Cardiac muscle cell (in vitro differentiated cells and primary cell): Measurements from ENCODE around the gene XPNPEP1. TPM values are rescaled to one million over a fixed set of nuclear protein-coding genes. Genes with fewer than 3 reads are reported as not detected.

ENCODE experiments used
- DNase-seq, 2 donors: peaks; one replicate each; pipeline versions ENCODE4 v3.0.0 to v3.0.0-alpha.2; 2010 to 2017; ENCODE audit warnings: low read depth in 1 of 2, low spot score in 1 of 2
- H3K27ac ChIP-seq: fragments of 200-600 bp; sonication (generic); 2 replicates; pipeline ENCODE4 v1.5.1; 2016
- H3K27me3 ChIP-seq: fragments of 200-600 bp; sonication (generic); 2 replicates; pipeline ENCODE4 v1.6.0; 2016; ENCODE audit warnings: control low read depth
- H3K36me3 ChIP-seq: fragments of 200-600 bp; sonication (generic); 2 replicates; pipeline ENCODE4 v1.5.1; 2016; ENCODE audit warnings: control low read depth
- H3K4me1 ChIP-seq: fragments of 200-600 bp; sonication (generic); 2 replicates; pipeline ENCODE4 v1.8.1; 2017; ENCODE audit warnings: low read depth, mild to moderate bottlenecking, mixed run types
- H3K4me3 ChIP-seq: fragments of 200-600 bp; sonication (generic); 2 replicates; pipeline ENCODE4 v1.5.1; 2016; ENCODE audit warnings: mild to moderate bottlenecking
- H3K9me3 ChIP-seq: fragments of 200-600 bp; sonication (generic); 2 replicates; pipeline ENCODE4 v1.5.1; 2017; ENCODE audit warnings: low read depth, mild to moderate bottlenecking, control low read depth
- polyA plus RNA-seq: library from polyadenylated mRNA; unstranded; fragments of >200 nt; fragmentation: Nextera tagmentation; extraction: Ambion mirVana; gene quantifications from 2 replicates; pipeline ENCODE4 v1.2.1, GENCODE V29; 2016
- total RNA-seq: library from RNA; depleted of rRNA; stranded (reverse); fragments of >200 nt; gene quantifications from 2 replicates; pipeline ENCODE4 v1.2.3, GENCODE V29; 2016
- TF ChIP-seq, protein P1 (sequence below): IDR thresholded peaks from 2 replicates; pipeline ENCODE4 v1.5.1; 2012; ENCODE audit warnings: low read depth, mild to moderate bottlenecking, low read length

XPNPEP1 gene
- total and polyA plus RNA-seq, 2 experiments from 2014 or later = 68.1 to 114 TPM

DNA sequence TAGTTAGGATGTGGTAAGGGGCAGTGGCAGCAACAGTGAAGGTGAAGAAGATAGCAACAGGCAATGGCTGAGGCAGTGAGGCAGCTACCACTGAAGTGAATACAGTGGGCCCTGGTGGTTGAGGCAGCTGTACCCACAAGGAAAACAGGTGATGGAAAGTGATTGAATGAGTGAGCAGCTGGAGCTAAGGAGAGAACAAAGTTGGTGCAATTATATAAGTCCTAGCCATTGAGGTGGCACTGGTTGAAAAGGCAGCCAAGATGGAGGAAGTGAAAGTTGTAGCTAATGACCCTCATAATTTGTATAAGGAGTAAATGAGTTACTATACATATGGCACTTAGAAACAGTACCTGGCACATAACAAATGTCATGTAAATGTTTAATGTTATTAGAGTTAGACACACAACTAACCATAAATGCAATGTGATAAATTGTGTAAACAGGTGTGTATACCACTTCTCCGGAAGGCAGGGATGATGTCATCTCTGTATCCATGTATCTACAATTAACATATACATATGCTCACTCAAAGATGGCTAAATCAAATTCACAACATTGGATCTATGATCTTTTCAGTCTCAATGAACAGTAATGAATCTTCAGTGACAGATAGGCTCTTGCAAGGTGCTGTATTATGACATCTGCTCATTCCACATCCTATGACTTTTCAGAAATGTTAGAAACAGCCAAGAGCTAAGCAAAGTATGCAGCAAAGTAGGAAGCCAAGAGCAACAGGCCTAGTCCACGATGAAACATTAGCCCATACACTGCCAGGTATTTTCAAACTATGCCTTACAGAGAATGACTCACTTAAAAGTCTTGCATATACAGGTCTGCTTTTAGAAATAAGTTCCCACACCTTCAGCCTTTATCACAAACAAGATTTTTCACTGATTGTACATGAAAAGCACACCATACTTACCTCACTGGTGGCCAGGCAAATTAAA lies 10.7 kb downstream of the XPNPEP1 start:
- no peak overlapping the region for H3K27ac ChIP-seq
- H3K4me3 ChIP-seq = no peak overlapping the region
- no peaks in the 10 kb centered on the region for H3K36me3 ChIP-seq
- no peaks in the 10 kb centered on the region for H3K27me3 ChIP-seq
- no peaks in the 10 kb centered on the region for H3K4me1 ChIP-seq
- no peak for DNase-seq
- TF ChIP-seq, protein P1, sequence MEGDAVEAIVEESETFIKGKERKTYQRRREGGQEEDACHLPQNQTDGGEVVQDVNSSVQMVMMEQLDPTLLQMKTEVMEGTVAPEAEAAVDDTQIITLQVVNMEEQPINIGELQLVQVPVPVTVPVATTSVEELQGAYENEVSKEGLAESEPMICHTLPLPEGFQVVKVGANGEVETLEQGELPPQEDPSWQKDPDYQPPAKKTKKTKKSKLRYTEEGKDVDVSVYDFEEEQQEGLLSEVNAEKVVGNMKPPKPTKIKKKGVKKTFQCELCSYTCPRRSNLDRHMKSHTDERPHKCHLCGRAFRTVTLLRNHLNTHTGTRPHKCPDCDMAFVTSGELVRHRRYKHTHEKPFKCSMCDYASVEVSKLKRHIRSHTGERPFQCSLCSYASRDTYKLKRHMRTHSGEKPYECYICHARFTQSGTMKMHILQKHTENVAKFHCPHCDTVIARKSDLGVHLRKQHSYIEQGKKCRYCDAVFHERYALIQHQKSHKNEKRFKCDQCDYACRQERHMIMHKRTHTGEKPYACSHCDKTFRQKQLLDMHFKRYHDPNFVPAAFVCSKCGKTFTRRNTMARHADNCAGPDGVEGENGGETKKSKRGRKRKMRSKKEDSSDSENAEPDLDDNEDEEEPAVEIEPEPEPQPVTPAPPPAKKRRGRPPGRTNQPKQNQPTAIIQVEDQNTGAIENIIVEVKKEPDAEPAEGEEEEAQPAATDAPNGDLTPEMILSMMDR = no peak
- H3K9me3 ChIP-seq = no peaks in the 10 kb centered on the region

DNA sequence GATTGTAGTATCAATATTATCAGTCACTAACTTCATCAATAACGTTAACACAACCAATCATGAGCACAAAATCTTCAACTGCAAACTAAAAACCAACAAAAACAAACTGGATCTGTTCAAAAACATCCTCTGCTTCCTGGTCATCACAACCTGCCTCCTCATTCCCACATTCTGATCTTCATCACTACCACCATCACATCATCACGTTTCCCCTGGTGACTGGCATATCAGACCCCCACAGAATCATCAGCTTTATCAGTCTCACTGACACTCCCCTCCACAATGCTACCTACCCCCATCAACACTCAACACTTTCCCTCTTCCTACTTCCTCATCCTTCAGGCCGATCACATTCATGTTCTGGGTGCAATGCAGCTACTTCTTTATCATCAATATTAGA lies 11.4 kb downstream of the XPNPEP1 start:
- H3K27me3 ChIP-seq = no peaks in the 10 kb centered on the region
- no peak overlapping the region for H3K4me3 ChIP-seq
- DNase-seq = no peak
- H3K36me3 ChIP-seq = no peaks in the 10 kb centered on the region
- H3K4me1 ChIP-seq = no peaks in the 10 kb centered on the region
- TF ChIP-seq, protein P1 = no peak
- H3K9me3 ChIP-seq = no peaks in the 10 kb centered on the region
- no peak overlapping the region for H3K27ac ChIP-seq

DNA sequence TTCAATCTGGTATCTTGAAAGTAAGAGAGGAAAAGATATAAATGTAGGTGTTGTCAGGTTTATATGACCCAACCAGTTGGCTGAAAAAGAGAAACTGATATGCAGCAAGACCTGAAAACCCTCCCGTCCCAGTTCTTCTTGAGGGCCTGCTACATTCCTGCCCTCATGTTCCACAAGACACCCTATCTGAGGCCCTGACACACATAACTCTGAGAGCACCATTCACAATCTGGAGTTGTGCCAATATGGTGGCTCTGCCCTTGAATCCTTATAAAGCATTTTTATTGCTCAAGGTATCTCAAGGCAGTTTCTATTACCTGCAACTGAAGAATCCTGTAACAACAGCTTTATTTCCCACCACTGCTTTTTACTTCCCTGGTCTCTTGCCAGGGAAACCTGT lies 17.0 kb downstream of the XPNPEP1 start:
- Histone ChIP-seq H3K9me3 (no peaks in the 10 kb centered on the region), H3K27ac (no peak overlapping the region)

DNA sequence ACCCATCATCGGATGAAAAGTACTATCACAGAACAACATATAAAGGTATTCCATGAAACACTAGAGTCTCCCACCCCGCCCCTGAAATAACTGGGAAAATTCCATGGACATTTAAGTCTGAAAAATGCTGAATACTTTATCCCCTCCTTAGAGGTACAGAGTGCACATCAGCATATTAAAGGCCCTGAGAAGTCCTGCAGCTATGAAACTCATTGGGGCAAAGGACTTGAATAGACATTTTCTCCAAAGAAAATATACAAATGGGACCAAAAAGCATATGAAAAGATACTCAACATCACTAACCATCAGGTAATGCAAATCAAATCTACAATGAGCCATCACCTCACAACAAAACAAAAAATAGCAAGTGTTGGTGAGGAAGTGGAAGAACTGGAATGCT lies 18.9 kb downstream of the XPNPEP1 start:
- DNase-seq = no peak
- Histone ChIP-seq H3K27me3 (no peaks in the 10 kb centered on the region), H3K4me3 (no peak overlapping the region), H3K9me3 (no peaks in the 10 kb centered on the region), H3K36me3 (no peaks in the 10 kb centered on the region), H3K4me1 (no peaks in the 10 kb centered on the region), H3K27ac (no peak overlapping the region)
- TF ChIP-seq, protein P1 = no peak

More for the DNA sequence above, 17.0 kb downstream of the XPNPEP1 start:
- no peak overlapping the region for H3K4me3 ChIP-seq
- TF ChIP-seq, protein P1 = no peak
- no peaks in the 10 kb centered on the region for H3K4me1 ChIP-seq
- H3K36me3 ChIP-seq = no peaks in the 10 kb centered on the region
- DNase-seq = no peak
- H3K27me3 ChIP-seq = no peaks in the 10 kb centered on the region

DNA sequence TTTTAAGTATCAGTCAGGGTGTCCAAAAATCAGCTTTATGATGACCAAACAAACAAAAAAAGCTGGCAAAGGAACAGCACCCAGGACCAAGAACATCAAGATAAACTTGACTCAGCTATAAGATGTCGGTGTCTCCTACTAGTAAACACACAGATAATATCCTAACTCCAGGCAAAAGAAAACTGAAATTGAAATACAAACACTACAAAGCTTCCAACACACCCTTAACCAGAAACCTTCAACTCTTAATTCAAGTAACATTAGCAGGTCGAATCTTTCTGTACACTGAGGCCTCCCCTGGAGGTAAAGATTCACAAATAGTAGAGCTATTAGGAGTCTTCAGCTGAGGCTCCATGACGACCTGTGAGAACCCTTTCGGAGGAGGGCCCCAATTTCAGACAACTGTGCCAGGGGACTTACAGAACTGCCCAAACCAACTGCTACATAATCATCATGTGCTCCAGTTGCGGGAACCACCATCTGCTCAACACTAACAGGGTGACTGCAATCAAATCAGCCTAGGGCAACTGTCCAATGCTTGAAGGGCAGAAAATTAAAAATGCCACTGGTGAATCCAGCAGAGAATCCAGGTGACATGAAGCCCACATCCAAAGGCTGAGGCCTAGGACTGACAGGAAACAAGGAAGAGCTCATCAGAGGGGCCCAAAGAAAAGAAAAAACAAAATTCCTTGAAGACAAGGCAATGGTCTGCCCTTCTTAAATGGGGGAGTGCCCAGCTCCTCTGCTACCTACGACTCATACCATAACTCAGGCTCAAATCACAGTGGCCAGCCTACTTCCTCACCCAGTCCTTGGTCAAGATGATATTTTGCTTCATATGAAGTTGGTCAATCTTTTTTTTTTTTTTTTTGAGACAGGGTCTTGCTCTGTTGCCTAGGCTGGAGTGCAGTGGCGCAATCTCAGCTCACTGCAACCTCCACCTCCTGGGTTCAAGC lies 20.0 kb downstream of the XPNPEP1 start:
- H3K27ac ChIP-seq = peak overlapping the region; percentile 23
- no peak for DNase-seq

More for the DNA sequence above, 20.0 kb downstream of the XPNPEP1 start:
- H3K4me1 ChIP-seq = no peaks in the 10 kb centered on the region
- H3K27me3 ChIP-seq = no peaks in the 10 kb centered on the region
- H3K36me3 ChIP-seq = no peaks in the 10 kb centered on the region
- TF ChIP-seq, protein P1 = no peak
- no peaks in the 10 kb centered on the region for H3K9me3 ChIP-seq
- H3K4me3 ChIP-seq = no peak overlapping the region
